ENCODE measurements around the gene SLC41A3.
"Not testable (repeated sequence)": the region's sequence is repeated elsewhere in the genome, so short reads cannot be mapped to it uniquely, and the experiment has no call there.

Gene SLC41A3

GRCh38 chr3:126051234-126051633 is 32.7 kb downstream of the SLC41A3 start:
- FAIRE-seq, result no peak

- no peak for FAIRE-seq
Observed at GRCh38 chr3:126050626-126051025, 33.3 kb downstream of the SLC41A3 start.

GRCh38 chr3:126050050-126050392 is 33.9 kb downstream of the SLC41A3 start:
- no peak for FAIRE-seq

GRCh38 chr3:126049289-126050049 is 34.5 kb downstream of the SLC41A3 start:
- FAIRE-seq, result no peak

- no peak for FAIRE-seq
Observed at GRCh38 chr3:126040386-126040785, 43.5 kb downstream of the SLC41A3 start.

- FAIRE-seq, result no peak
Observed at GRCh38 chr3:126039870-126040269, 44.1 kb downstream of the SLC41A3 start.

GRCh38 chr3:126038791-126039190 is 45.1 kb downstream of the SLC41A3 start:
- FAIRE-seq, result not testable (repeated sequence)

GRCh38 chr3:126036056-126036549 is 47.8 kb downstream of the SLC41A3 start:
- no peak for FAIRE-seq

- no peak for FAIRE-seq
Observed at GRCh38 chr3:126035362-126036050, 48.4 kb downstream of the SLC41A3 start.

- FAIRE-seq, result no peak
Observed at GRCh38 chr3:126034481-126035361, 49.2 kb downstream of the SLC41A3 start.

- FAIRE-seq, result no peak
Observed at GRCh38 chr3:126033765-126034164, 50.2 kb downstream of the SLC41A3 start.

- no peak for FAIRE-seq
Observed at GRCh38 chr3:126033051-126033745, 50.7 kb downstream of the SLC41A3 start.

GRCh38 chr3:126031981-126032471 is 51.9 kb downstream of the SLC41A3 start:
- FAIRE-seq, result no peak

GRCh38 chr3:126030455-126030854 is 53.5 kb downstream of the SLC41A3 start:
- FAIRE-seq, result no peak

- no peak for FAIRE-seq
Observed at GRCh38 chr3:126029241-126029640, 54.7 kb downstream of the SLC41A3 start.

GRCh38 chr3:126028096-126028495 is 55.8 kb downstream of the SLC41A3 start:
- no peak for FAIRE-seq

GRCh38 chr3:126026761-126027160 is 57.2 kb downstream of the SLC41A3 start:
- FAIRE-seq, result no peak

GRCh38 chr3:126026277-126026751 is 57.6 kb downstream of the SLC41A3 start:
- FAIRE-seq, result no peak

- FAIRE-seq, result no peak
Observed at GRCh38 chr3:126025862-126026261, 58.1 kb downstream of the SLC41A3 start.

GRCh38 chr3:126025116-126025729 is 58.7 kb downstream of the SLC41A3 start:
- no peak for FAIRE-seq

- FAIRE-seq, result no peak
Observed at GRCh38 chr3:126024049-126024854, 59.7 kb downstream of the SLC41A3 start.
